Gastroesophageal sphincter (tissue), 3 donors: ENCODE measurements around the gene RHD.

Source experiments
- CTCF ChIP-seq, 4 experiments: fragments of 200-600 bp in 2 of 4; fragments of 450-650 bp in 2 of 4; sonication (generic) in 1 of 4; IDR thresholded peaks; one replicate each; pipeline ENCODE4 v1.5.1; 2017 to 2019; ENCODE audit warnings: antibody characterized with exemption in 4 of 4, mild to moderate bottlenecking in 2 of 4, moderate library complexity in 2 of 4
- POLR2A ChIP-seq, 2 donors: fragments of 450-650 bp; IDR thresholded peaks; one replicate each; pipeline ENCODE4 v1.6.1; 2017; ENCODE audit warnings: antibody characterized with exemption in 2 of 2, mild to moderate bottlenecking in 2 of 2, moderate library complexity in 1 of 2
- POLR2AphosphoS5 ChIP-seq: sonication (generic); formaldehyde crosslinking; IDR thresholded peaks from one replicate; pipeline ENCODE4 v1.6.1; 2017; ENCODE audit warnings: antibody characterized with exemption

GRCh38 chr1:25247024-25247828 is 25.1 kb upstream of the RHD start, which contains the start of gene RSRP1:
- TF ChIP-seq CTCF (IDR thresholded peaks at IDR 0.05), result peak in 2 of 4 experiments; percentile 26 to 40
- TF ChIP-seq POLR2AphosphoS5, result peak; percentile 100
- peak; percentile 99 to 100 for TF ChIP-seq POLR2A (IDR thresholded peaks at IDR 0.05)
